GM12872 (cell line): ENCODE measurements around the gene CACNA1H.

Experiments
- TF ChIP-seq, protein P1 (sequence below): IDR thresholded peaks from 3 replicates; pipeline ENCODE4 v1.5.1; 2011; ENCODE audit warnings: low read depth, mild to moderate bottlenecking, low read length, moderate library complexity; ENCODE audit not compliant: insufficient read depth

CACNA1H gene

GRCh38 chr16:1169285-1170075, 16.6 kb downstream of the CACNA1H start:
- TF ChIP-seq, protein P1, sequence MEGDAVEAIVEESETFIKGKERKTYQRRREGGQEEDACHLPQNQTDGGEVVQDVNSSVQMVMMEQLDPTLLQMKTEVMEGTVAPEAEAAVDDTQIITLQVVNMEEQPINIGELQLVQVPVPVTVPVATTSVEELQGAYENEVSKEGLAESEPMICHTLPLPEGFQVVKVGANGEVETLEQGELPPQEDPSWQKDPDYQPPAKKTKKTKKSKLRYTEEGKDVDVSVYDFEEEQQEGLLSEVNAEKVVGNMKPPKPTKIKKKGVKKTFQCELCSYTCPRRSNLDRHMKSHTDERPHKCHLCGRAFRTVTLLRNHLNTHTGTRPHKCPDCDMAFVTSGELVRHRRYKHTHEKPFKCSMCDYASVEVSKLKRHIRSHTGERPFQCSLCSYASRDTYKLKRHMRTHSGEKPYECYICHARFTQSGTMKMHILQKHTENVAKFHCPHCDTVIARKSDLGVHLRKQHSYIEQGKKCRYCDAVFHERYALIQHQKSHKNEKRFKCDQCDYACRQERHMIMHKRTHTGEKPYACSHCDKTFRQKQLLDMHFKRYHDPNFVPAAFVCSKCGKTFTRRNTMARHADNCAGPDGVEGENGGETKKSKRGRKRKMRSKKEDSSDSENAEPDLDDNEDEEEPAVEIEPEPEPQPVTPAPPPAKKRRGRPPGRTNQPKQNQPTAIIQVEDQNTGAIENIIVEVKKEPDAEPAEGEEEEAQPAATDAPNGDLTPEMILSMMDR, result no peak

- TF ChIP-seq, protein P1, result no peak
Observed at GRCh38 chr16:1170076-1170418, 17.1 kb downstream of the CACNA1H start.

DNA sequence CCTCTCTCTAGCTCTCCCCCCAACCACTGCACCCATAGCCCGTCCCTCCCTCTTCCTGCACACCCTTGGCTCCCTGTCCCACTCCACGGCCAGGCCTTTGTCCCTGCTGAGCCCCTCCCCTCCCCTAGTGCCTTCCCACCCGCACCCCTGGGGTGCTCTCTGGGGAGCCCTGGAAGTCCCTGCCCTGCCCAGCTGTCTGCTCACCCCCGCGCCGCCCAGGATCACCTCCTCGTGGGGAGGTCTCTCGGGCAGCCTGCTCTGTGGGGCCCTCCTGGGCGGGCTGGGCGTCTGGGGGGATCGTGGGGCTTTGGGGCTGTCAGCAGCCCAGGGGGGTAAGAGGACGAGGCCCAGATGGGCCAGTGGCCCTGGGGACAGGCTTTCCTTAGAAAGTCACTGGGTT, 18.1 kb downstream of the CACNA1H start:
- TF ChIP-seq, protein P1, result no peak

DNA sequence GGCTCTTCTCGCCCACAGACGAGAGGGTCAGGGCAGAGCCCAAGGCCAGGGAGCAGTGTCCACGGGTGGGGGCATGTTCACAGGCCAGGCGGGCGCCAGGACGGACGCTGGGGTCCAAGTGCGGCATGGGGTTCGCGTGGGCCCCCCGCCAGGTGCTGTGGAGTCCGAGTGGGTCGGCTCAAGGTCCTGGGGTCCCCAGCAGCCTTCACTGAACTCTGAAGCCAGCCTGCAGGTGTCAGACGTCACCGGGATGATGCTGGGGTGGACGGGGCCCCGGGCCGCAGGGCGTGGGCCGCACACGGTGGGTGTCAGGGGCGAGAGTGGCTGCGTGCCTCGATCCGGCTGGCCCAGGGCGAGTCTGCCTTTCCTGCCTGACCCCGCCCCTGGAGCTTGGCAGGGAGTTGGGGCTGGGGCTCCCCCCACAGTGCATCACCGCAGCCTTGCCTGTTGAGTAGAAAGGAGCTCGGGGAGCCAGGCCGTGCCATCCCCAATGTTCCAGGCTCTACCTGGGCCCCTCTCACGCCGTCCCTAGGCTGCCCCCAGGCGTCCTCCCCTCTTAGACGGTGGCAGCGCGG, 19.0 kb downstream of the CACNA1H start:
- TF ChIP-seq, protein P1, result no peak

GRCh38 chr16:1172651-1173050, 19.7 kb downstream of the CACNA1H start:
- TF ChIP-seq, protein P1, result no peak

DNA sequence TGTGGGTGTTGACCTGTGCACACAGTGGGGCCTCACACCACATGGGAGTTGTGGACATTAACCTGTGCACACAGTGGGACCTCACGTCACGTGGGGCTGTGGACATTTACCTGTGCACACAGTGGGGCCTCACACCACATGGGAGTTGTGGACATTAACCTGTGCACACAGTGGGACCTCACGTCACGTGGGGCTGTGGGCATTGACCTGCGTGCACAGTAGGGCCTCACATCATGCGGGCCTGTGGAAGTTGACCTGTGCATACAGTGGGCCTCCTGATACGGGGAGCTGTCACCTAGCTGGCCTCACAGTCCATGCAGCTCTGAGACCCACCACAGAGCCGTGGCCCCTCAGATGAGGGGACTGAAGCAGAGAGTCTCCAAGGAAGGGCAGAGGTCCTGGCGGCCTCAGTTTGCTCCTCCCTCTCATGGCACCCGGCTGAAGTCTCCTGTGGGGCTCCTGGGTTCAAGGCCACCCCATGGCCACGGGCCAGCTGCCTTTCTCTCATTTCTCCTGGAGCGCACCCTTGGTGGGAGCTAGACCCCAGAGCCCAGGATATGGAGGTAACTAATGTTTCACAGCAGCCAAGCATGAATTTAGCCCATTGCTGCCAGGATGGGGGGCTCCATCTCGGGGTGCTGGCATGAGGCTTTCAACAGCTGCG, 21.0 kb downstream of the CACNA1H start:
- TF ChIP-seq, protein P1, result no peak

DNA sequence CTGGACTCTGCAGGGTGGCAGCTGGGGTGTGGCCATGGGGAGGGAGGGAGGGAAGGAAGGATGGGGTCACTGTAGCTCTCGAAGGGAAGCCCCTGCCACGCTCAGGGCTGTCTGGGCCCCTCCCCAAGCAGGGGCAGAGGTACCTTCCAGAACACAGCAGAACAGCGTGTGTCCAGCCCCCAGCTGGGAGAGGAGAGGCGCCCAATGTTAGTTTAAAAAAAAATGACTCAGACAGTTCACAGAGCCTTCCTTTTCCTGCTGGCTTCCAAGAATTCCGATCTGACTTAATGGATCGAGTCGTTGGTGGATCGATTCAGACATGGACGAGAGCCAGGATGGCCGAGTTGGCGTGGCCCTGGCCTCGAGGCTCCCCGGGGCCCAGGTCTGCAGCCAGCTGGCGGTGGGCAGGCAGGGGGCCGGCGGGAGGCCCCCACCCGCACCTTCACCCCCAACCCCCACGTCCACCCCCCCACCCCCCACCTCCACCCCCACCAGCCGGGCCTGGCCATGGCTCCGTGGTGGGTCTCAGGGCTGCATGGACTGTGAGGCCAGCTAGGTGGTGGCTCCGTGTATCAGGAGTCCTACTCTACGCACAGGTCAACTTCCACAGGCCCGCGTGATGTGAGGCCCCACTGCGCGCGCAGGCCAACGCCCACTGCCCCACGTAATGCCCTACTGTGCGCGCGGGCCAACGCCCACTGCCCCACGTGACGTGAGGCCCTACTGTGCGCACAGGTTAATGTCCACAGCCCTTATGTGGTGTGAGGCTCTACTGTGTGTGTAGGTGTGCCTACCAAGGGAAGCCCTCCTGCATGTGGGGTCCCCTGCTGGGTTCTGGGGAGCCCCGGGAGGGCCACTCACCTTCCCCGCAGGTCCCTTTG, 21.8 kb downstream of the CACNA1H start:
- TF ChIP-seq, protein P1, result no peak
